ENCODE results near the gene HHIP.

HHIP gene, protein sequence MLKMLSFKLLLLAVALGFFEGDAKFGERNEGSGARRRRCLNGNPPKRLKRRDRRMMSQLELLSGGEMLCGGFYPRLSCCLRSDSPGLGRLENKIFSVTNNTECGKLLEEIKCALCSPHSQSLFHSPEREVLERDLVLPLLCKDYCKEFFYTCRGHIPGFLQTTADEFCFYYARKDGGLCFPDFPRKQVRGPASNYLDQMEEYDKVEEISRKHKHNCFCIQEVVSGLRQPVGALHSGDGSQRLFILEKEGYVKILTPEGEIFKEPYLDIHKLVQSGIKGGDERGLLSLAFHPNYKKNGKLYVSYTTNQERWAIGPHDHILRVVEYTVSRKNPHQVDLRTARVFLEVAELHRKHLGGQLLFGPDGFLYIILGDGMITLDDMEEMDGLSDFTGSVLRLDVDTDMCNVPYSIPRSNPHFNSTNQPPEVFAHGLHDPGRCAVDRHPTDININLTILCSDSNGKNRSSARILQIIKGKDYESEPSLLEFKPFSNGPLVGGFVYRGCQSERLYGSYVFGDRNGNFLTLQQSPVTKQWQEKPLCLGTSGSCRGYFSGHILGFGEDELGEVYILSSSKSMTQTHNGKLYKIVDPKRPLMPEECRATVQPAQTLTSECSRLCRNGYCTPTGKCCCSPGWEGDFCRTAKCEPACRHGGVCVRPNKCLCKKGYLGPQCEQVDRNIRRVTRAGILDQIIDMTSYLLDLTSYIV

DNA sequence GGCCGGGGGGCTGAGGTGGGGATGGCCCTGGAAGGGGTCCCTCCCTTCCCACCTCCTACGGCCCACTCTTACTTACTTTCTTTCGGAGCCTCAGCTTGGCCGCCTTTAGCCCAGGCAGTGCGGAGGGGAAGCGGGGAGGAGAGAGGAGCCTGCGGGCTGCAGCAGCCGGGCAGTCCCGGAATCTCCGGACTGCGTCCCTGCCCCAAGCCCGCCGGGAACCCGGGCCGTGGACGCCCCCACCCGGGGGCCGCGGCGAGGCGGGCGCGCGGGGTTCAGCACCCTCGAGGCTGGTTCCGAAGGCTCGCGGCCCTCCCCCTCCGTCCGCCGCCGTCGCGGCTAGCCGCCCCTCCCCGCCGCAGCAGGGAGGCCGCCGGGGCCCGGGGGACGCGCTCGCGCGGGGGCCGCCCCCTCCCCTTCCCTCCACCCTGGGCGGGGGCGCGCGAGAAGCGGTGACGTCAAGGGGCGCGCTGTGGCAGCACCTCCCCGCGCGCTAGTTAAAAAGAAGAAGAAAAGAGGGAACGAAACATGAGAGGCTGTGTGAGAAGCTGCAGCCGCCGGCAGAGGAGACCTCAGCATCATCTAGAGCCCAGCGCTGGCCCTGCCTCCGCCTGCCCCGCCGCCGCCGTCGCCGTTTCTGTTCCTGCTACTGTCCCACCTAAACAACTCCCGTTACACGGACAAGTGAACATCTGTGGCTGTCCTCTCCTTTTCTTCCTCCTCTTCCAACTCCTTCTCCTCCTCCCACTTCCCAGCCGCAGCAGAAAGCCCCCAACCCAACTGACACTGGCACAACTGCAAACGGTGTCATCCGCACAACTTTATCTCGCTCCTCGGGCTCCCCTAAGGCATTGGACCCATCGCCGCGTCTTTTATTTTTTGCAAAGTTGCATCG lies at the start of gene HHIP:
HHIP (plus strand) TSS at position 526 of the 892 bp plus-strand sequence. CDS start 520 bp downstream, outside the sequence.
- no peak for DNase-seq (ENCODE audit: low read depth in 3 of 3)

- no peak for DNase-seq (ENCODE audit: low read depth in 3 of 3)
Measured at GRCh38 chr4:144597171-144597570, 48.8 kb upstream of the HHIP start.

DNA sequence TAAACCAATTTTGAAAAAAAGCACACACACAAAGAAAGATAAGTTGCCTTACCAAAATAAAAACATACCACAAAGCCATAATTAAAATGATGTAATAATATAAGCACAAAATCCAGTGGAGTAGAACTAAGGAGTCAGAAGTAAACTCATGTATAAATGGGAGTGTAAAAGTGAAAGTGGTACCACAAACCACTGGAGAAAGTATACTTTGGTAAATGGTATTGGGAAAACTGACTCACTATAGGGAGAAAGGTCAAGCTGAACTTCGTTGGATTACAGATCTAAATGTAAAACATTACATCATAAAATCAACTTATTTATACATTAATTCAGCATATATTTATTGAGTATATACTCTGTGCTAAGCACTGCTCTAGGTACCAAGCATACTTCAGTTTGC lies 46.3 kb upstream of the HHIP start:
- DNase-seq (ENCODE audit: low read depth in 3 of 3): no peak

DNA sequence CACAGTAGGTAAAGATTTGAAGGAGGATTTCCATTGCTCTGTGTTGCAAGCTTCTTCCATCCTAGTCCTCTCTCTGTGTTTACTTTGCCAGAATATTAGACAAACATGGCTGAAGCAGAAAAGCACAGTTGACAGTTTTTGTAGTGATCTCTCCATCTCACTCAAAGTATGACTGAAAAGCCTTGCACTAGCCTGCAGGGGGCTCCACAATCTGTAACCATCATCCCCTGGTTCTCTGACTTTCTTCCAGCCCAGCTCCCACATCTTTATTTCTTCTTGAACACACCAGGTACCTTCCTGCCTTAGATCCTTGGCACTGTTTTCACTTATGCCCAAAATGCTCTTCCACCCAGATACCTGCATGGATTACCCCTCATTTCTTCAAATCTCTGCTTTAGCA lies 34.1 kb upstream of the HHIP start:
- DNase-seq (ENCODE audit: low read depth in 3 of 3): no peak

- no peak for DNase-seq (ENCODE audit: low read depth in 3 of 3)
Measured at GRCh38 chr4:144614850-144615585, 30.9 kb upstream of the HHIP start.

DNA sequence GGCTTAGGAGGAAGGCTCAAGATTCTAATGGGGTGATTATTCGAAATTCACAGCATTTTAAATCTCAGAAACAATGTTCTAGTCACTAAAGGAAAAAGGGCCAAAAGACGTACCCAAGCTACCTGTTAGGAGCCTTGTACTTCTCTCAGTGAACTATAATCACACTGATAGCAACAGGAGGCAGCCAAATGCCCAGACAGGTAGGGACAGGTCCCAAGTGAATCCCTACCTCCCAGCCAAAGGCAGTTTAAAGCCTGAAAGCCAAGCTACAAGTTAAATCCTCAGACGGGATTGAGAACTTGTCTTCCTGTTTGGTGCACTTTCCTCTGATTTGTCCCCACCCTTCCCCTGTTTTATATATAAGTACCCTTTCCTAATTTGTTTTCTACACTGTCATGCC lies 24.3 kb upstream of the HHIP start:
- DNase-seq (ENCODE audit: low read depth in 3 of 3): no peak

DNA sequence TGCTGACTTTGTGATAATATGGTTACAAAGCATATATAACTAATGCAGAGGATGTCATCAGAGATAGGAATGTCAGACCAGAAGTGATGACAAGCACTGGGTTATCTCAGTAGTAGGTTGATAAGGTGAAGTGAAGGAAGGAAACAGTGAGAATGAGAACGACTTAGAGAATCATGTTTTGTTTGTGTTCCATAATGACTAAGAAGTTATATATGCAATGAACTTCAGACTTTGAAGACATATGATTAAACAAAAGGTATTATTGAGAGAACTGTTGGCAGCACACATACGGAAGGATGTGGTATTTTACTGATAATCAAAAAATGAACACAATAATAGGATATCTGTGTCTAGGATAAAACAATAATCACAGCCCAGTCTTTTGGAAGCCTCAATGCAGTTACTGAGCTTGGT lies 18.3 kb upstream of the HHIP start:
- no peak for DNase-seq (ENCODE audit: low read depth in 3 of 3)

DNA sequence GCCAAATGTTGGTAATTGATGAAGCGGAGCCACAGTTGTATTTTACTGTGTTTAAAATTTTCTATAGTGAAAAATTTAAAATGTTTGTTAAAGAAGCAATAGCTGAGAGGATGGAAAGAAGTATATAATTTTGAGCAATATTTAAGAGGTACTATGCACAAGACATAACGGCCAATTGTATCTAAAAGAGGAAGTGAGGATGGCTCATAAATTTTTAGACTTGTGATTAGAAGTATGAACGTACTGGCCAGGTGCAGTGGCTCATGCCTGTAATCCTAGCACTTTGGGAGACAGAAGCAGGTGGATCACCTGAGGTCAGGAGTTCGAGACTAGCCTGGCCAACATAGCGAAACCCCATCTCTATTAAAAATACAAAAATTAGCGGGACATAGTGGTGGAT lies 12.7 kb upstream of the HHIP start:
- no peak for DNase-seq (ENCODE audit: low read depth in 3 of 3)

GRCh38 chr4:144634978-144635747 lies 10.8 kb upstream of the HHIP start:
- no peak for DNase-seq (ENCODE audit: low read depth in 3 of 3)

GRCh38 chr4:144644368-144645101 lies 1.4 kb upstream of the HHIP start:
- no peak for DNase-seq (ENCODE audit: low read depth in 3 of 3)

- no peak for DNase-seq (ENCODE audit: low read depth in 3 of 3)
Measured at GRCh38 chr4:144645102-144645630, 790 bp upstream of the HHIP start.

GRCh38 chr4:144646523-144647094 lies 653 bp downstream of the HHIP start:
- DNase-seq (ENCODE audit: low read depth in 3 of 3): no peak

GRCh38 chr4:144647095-144647561 lies 1.2 kb downstream of the HHIP start:
- DNase-seq (ENCODE audit: low read depth in 3 of 3): no peak

DNA sequence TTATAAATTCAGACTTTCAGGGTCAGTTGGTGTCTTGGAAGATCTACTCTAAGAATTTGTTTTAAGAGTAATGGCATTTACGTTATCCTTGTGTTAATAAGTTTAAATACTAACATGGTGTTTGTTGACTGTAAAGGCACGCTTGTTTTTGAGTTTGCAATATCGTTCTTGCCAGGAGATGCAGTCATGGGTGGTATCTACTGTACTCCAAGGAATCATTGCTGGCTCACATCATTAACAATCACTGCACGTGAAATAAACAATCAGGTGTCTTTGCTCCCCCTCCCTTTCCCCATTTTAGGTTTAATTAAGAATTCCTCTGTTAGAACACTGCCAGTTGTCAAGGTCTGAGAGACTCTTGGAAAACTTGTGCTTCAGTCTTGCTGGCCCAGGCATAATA lies 1.6 kb downstream of the HHIP start:
- no peak for DNase-seq (ENCODE audit: low read depth in 3 of 3)

DNA sequence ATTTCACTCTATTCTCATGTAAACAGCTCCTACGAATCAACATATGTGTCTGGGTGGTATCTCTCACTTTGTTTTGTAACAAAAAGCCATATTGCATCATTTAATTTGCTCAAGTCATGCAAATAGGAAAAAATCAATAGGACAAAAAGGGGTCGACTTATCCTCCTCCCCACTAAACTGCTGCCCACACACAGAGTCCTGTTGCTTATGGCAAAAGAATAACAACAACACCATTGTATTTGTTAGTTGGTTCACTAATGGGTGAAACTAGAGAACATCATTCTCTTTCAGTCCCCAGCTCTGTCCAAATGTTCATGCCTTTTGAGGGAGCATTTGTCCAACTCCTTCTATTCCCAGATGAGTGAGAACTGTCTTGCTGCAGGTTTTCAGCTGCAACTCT lies 2.1 kb downstream of the HHIP start:
- DNase-seq (ENCODE audit: low read depth in 3 of 3): no peak

GRCh38 chr4:144649646-144650045 lies 3.7 kb downstream of the HHIP start:
- no peak for DNase-seq (ENCODE audit: low read depth in 3 of 3)

- no peak for DNase-seq (ENCODE audit: low read depth in 3 of 3)
Measured at GRCh38 chr4:144650311-144651005, 4.5 kb downstream of the HHIP start.

DNA sequence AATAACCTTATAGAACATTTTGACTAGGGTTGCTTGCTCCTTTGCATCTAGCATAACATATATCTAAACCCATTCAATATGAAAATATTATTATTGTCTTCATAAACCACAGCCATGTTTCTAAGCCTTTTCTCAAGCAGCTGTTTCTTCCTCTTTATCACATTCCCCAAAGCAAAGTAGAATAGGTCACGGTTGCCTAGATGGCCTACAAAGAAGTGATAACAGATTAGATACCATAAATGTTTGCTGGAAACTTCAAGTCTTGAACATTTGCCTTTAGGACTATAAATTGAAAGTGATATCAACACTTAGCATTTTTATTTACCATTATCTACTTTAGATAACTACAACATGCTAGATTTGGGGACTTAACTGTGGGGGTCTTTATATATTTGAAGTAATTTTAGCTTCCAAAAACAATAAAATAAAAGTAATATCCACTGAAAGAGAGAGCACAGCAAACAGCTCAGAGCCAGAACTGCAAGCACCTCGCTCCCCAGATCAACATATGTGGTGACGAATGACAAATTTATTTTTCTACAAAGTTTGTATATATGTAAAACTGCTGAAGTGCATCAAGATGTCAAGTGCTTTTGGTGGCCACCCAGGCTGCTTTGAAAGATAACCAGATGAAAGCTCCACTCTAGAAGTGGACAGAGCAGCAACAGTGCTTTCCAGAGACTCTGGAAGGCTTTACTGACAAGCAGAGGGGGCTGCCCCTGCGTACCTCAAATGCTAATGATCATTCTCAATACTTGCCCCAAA lies 8.0 kb downstream of the HHIP start:
- DNase-seq (ENCODE audit: low read depth in 3 of 3): no peak

Measured in stimulated activated CD4-positive, alpha-beta T cell treated with anti-CD3 and anti-CD28 coated beads, TNF-alpha, amount 100 ng/mL, for 24 hours (primary cell).